Cardiac septum (tissue), 1 donor: ENCODE data around the gene C16orf92. TPM values are rescaled to one million over a fixed set of nuclear protein-coding genes. Genes with fewer than 3 reads are reported as not detected.
"Not testable (repeated sequence)": the region's sequence is repeated elsewhere in the genome, so short reads cannot be mapped to it uniquely, and the experiment has no call there.

Experiments
- DNase-seq: peaks from one replicate; pipeline ENCODE4 v3.0.0-alpha.2; 2020; ENCODE audit warnings: low spot score
- intact Hi-C: fragments of 100-400 bp; cut with DNase I; formaldehyde crosslinking; loops from one replicate; pipeline ENCODE4 v1.14.0; 2022
- total RNA-seq: library from RNA; stranded (reverse); fragmentation: NEBNext Ultra II Directional; extraction: Animal tissue kit (Norgen Biotek cat#: 25700); gene quantifications from one replicate; pipeline ENCODE4 v1.2.1, GENCODE V29; 2021
- donor health status: DM: no; HTN: no; CAD: no.

The C16orf92 gene
- total RNA-seq, 1 donor from 2014 or later = not detected

- no peak for DNase-seq
- intact Hi-C loops = no loop called here
These were observed 6.3 kb upstream of the C16orf92 start for GRCh38 chr16:30016555-30017276.

DNA sequence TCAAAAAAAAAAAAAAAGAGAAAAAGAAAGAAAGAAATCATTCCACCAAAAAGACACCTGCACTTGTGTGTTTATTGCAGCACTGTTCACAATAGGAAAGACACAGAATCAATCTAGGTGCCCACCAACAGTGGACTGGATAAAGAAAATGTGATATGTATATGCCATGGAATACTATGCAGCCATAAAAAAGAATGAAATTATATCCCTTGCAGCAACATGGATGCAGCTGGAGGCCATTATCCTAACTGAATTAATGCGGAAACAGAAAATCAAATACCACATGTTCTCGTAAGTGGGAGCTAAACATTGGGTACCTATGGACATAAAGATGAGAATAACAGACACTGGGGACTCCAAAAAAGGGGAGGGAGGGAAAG lies 5.7 kb upstream of the C16orf92 start:
- intact Hi-C loops = no loop called here
- DNase-seq = no peak

- DNase-seq = not testable (repeated sequence)
These were observed 5.1 kb upstream of the C16orf92 start for GRCh38 chr16:30017937-30018336.

DNA sequence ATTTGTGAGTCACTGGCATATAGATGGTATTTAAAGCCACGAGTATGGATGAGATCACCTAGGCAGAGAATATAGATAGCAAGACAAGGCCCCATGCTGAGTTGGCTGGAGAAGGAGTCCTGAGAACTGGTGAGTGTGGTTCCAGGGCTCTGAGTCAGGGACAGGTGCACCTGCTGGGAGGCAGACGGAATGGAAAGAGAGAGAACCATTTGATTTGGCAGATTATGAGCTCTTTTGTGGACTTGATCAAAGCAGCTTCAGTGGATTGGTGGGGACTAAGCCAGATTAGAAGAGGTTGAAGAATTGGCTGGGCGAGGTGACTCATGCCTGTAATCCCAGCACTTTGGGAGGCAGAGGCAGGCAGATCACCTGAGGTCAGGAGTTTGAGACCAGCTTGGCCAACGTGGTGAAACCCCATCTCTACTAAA lies 4.3 kb upstream of the C16orf92 start:
- DNase-seq = no peak
- intact Hi-C loops = no loop called here

More at GRCh38 chr16:30017937-30018336, 5.1 kb upstream of the C16orf92 start:
- intact Hi-C loops = not testable (repeated sequence)

GRCh38 chr16:30023586-30023985 lies 588 bp downstream of the C16orf92 start:
- intact Hi-C loops = loop anchor here (5.0 kb wide), 1 partner anchor 321 kb away; no protein-coding TSS in a partner anchor
- DNase-seq = no peak

DNA sequence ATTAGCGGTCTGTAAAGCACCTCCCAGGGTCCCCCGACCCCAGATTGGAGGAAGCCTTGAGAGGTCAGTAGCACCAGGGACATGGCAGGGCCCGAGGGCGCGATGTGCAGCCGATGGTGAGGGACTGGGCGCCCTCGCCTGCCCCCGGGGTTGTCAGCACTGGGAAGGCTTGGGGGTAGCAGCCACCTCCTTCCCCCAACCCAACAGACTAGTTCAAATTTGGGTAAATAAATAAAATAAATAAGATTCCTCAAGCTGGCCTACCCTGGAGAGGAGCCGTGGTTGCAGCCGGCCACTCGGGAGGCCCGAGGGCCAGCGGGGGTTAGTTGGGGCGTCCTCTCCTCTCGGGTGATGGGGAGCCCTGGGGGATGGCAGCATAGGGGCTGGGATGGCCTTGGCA lies 1.5 kb downstream of the C16orf92 start:
- DNase-seq = no peak
- intact Hi-C loops = loop anchor here (5.0 kb wide), 1 partner anchor 322 kb away; no protein-coding TSS in a partner anchor

DNA sequence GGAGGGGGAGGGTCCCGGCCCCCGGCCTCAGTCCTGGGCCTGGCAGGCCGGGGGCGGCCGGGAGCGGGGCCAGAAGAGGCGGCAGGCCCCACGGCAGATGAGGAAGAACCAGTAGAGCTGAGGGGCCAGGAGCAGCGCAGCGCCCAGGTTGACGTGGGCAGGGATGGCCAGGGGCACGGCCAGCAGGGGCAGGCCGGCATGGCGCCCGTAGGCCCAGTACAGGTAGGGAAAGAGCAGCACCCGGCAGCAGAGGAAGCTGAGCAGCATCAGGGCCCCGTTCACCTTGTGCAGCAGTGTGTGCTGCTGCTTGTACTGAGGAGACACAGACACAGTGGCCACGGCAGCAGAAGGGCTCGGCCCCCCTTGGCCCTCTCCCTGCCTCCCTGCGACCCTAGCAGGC lies 2.2 kb downstream of the C16orf92 start:
- no peak for DNase-seq
- intact Hi-C loops = no loop called here

DNA sequence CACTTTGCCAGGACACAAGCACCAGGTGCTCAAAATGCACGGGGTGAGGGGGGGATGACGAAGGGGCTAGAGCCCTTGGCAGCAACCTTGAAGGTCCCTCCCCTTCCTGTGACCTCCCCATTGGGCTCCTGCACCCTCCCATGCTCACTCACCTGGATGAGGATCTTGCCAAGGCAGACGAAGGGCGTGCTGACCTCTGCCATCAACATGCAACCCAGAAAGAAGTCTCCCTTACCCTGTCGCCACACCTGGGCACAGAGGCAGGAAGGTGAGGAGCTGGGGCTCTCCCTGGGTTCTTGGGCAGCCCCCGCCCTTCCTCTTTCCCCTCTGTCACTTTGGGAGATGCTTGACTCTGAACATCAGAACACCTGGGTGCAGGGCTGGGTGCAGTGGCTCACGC lies 2.6 kb downstream of the C16orf92 start:
- no peak for DNase-seq
- intact Hi-C loops = no loop called here

GRCh38 chr16:30026449-30026848 lies 3.5 kb downstream of the C16orf92 start:
- intact Hi-C loops = no loop called here

DNA sequence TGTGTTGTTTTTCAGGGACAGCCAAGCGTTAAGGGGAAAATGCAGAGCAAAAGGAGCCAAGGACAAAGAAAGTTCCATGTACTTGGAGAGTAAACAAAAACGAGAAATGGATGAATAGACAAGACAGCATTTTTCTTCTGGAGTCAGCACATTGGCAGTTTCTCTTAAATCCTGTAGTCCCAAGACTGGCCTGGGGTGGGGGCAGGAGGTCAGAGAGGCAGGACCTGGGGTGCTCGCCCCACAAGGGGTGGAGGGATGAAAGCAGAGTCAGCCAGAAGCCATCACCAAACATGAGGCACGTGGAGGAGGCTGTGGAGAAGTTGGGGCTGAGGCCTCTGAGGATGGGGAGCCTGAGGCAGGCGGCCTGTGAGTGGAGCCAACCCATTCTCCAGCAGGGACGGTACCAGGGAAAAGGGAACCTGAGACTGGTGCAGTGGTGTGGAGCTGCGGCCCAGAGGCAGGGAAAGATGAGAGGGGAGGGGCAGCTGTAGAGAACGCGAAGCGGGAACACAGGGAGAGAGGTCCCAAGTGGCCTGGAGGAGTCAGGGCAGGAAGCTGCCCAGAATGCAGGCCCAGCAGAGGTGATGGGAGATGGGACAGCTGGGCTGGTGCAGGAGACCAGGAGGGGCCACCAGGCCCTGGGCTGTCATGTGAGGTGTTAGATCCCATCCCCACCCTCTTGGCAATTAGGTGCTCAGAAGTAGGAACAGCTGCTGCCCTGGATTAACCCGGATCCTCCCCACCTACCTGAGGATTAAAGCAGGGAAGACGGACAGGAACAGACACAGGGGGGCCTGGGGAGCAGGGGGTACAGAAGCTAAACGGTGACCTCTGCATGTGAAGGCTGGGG lies 4.8 kb downstream of the C16orf92 start:
- no peak for DNase-seq
- intact Hi-C loops = no loop called here

More at GRCh38 chr16:30026449-30026848, 3.5 kb downstream of the C16orf92 start:
- DNase-seq = no peak

DNA sequence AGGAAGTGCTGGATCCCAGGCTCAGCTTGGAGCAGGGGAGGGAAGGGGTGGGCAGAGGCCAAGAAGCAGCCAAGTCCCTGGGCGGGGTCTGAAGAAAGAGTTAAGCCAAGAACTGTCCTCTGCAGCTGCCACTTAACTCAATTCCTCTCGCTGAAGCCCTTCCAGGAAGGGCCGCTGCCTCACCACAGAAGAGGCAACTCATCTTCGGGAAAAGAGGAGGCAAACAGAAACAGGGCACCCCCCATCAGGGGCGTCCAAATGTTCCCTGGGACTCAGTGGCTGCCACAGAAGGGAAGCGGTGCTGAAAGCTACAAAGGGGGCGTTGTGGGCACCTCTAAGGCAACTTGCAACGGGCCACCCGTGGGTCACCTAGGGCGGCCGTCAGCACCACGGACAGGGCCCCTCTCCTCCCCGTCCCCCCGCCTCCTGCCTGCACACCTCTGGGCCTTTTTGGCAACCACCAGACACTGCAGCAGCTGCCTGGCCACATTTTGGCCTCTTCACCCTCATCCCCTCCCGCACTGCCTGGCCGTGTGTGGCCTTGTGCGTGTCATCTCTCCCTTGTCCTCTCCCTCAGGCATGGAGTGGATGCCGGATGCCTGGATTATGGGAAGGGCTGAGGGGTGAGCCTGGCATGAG lies 5.6 kb downstream of the C16orf92 start:
- intact Hi-C loops = no loop called here
- DNase-seq = no peak

DNA sequence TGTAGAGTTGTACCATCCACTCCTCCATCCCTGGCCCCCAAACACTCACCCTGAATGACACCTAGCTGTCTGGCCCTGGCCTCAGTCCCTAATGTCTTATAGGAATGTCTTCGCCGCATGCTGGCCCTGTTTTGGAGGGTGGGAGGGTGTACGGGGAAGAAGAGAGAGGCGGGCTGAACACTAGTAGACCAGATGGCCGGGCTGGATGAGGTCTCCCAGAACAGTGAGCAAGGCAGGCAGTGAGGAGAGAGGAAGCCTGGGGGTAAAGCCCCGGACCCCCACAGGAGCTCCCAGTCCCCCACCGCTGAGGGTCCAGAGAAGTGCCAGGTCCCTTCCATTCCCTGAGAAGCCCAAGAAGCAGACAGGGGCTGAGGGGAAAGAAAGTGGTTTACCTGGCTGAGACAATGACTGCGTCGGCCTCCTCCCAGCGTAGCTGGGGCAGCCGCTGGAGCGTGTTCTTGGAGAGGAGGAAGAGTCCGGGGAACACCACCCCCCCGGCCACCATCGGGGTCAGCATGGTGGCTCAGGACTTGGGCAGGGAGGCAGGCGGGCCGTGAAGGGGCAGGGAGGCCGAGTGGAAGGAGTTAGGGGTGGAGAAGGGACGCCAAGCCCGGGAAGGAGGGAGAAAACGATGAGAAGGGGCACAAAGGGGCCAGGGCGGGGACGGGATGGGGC lies 7.2 kb downstream of the C16orf92 start:
- intact Hi-C loops = no loop called here
- no peak for DNase-seq

DNA sequence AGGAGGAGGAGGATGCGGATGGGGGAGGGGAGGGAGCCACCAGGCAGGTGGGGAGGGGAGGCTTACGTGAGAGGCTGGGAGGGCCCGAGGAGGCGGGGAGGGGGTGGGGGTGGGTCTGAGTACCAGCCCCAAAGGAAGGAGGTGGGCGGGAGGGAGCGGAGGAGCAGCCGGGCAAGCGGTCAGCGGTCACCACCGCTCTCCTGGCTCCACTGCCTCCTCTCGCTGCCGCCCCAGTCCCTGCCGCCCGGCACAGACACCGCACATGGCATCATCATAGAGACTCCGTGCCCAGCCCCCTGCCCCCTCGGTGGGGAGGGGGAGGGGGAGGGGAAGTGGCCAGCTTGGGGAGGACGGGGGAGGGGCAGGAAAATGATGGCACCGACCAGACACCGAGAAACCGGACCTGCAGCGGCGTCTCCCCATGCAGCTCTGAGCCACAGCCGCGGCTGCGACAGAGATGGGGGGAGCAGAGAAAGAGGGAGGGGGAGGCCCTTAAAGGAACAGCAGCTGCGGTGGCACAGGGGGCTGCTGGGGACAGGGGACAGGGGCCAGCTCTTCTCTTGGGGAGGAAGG lies 7.9 kb downstream of the C16orf92 start, which contains the start of gene TLCD3B:
TSS of gene TLCD3B (minus strand) at position 431 of the 573 bp plus-strand sequence. CDS start 744 bp downstream, outside the sequence.
- intact Hi-C loops = no loop called here
- no peak for DNase-seq

- no peak for DNase-seq
These were observed 8.5 kb downstream of the C16orf92 start for GRCh38 chr16:30031477-30031918.

DNA sequence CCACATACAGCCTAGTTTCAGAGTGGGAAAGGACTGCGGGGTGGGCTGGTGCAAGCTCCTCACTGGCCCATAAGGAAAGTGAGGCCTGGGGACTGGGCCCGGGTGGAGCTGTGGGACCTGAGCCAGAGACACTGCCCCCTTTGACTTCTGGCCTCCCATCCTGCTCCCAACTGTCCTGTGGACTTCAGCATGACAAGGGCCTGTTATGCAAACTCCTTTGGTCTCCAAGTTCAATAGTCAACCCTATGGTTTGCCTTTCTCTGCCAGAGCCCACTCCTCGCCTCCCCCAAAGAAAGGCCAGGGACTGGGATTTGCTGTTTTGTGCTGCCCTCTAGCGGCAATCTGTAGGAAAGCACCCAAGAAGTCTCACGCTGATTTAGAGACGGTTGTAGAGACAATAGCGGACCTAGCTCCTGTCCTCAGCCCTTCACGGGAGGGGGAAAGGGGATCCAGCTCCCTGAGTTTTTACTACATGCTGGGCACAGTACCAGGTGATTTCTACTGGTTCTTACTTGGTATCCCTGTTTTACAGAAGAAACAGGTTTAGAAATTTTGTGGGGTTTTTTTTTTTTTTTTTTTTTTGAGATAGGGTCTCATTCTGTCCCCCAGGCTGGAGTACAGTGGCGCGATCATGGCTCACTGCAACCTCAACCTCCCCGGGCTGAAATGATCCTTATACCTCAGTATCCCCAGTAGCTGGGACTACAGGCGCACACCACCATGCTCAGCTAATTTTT lies 9.3 kb downstream of the C16orf92 start:
- no peak for DNase-seq
- intact Hi-C loops = no loop called here

More at GRCh38 chr16:30031477-30031918, 8.5 kb downstream of the C16orf92 start:
- intact Hi-C loops = no loop called here

DNA sequence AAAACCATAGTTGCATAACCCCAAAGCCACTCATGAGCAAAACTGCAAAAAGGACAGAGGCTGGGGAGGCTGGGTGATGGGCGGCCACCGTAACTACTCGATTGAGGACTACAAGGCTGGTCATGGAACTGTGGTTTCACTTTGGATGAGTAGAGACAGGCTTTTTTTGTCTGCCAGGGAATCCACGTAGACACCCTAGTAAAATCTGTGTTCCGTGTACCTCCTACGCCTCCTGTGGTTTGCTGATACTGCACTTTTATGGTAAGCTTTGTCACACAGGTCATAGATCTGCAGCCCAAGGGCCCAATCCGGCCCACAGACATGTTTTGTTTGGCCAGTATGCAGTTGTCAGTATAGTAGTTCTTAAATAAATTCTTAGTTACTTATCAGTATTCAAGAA lies 10.3 kb downstream of the C16orf92 start:
- DNase-seq = no peak
- intact Hi-C loops = no loop called here

GRCh38 chr16:30040221-30040620 lies 17.2 kb downstream of the C16orf92 start:
- intact Hi-C loops = no loop called here
- no peak for DNase-seq

DNA sequence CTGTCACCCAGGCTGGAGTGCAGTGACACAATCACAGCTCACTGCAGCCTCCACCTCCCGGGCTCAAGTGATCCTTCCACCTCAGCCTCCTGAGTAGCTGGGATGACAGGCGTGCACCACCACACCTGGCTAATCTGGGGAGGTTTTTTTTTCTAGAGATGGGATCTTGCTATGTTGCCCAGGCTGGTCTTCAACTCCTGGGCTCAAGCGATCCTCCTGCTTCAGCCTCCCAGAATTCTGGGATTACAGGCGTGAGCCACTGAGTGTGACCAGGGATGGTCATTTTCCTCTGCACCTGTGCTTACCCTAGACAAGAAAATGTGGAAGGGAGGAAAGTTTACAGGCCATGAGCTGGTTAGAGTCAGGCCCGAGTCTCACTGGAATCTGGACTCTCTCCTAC lies 17.7 kb downstream of the C16orf92 start:
- intact Hi-C loops, DNase-seq: not testable (repeated sequence)
